Measurements from ENCODE around the gene SS18.
"Not testable (repeated sequence)": the region's sequence is repeated elsewhere in the genome, so short reads cannot be mapped to it uniquely, and the experiment has no call there.

Gene SS18

GRCh38 chr18:26090130-26091046 lies at the start of gene SS18:
SS18 (minus strand) TSS chr18:26090613; CDS start chr18:26090569, 44 bp downstream.
- DNase-seq: peak; percentile 68 to 99 (median 89)

- DNase-seq: no peak
Measured at GRCh38 chr18:26135548-26135947, 45.1 kb upstream of the SS18 start.

GRCh38 chr18:26134107-26134506 lies 43.7 kb upstream of the SS18 start:
- no peak for DNase-seq

- DNase-seq: no peak
Measured at GRCh38 chr18:26133652-26134051, 43.2 kb upstream of the SS18 start, which contains the start of gene PSMA8. PSMA8 (plus strand) TSS chr18:26133869; CDS start chr18:26133966, 97 bp downstream.

- not testable (repeated sequence) for DNase-seq
Measured at GRCh38 chr18:26128192-26128591, 37.8 kb upstream of the SS18 start.

- no peak for DNase-seq
Measured at GRCh38 chr18:26127786-26128185, 37.4 kb upstream of the SS18 start.

DNA sequence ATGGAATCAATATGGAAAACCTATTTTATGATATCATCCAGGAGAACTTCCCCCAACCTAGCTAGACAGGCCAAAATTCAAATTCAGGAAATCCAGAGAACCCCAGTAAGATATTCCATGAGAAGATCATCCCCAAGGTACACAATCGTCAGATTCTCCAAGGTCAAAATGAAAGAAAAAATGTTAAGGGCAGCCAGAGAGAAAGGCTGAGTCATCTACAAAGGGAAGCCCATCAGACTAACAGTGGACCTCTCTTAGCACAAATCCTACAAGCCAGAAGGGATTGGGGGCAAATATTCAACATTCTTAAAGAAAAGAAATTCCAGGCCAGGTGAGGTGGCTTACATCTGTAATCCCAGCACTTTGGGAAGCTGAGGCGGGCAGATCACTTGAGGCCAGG lies 31.6 kb upstream of the SS18 start:
- not testable (repeated sequence) for DNase-seq

GRCh38 chr18:26121476-26121875 lies 31.1 kb upstream of the SS18 start:
- DNase-seq: no peak

GRCh38 chr18:26119246-26119645 lies 28.8 kb upstream of the SS18 start:
- no peak for DNase-seq

DNA sequence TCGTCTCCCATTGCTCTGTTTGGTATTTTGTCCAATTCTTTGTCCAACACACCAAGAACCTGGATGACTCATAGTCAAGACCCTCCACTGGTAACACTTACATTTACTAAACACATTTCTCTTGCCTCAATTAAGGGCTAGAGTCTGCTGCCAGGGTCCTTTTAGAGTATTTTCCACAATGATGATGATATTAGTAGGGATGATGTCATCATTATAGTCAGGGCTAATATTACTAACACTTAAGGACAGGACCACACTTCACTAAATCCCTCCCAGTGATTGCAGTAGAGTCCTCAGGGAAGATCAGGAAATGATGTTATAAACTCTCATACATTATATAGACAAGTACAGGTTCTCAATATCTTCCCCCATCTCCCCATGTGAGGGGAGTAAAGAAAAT lies 13.6 kb upstream of the SS18 start:
- DNase-seq: no peak

- no peak for DNase-seq
Measured at GRCh38 chr18:26103579-26103978, 13.2 kb upstream of the SS18 start.

- no peak for DNase-seq
Measured at GRCh38 chr18:26097563-26097962, 7.2 kb upstream of the SS18 start.

GRCh38 chr18:26096852-26097251 lies 6.4 kb upstream of the SS18 start:
- DNase-seq: no peak

GRCh38 chr18:26091047-26091630 lies 726 bp upstream of the SS18 start:
- DNase-seq: peak in 14 of 56 donors; percentile 28 to 87 (median 58)

DNA sequence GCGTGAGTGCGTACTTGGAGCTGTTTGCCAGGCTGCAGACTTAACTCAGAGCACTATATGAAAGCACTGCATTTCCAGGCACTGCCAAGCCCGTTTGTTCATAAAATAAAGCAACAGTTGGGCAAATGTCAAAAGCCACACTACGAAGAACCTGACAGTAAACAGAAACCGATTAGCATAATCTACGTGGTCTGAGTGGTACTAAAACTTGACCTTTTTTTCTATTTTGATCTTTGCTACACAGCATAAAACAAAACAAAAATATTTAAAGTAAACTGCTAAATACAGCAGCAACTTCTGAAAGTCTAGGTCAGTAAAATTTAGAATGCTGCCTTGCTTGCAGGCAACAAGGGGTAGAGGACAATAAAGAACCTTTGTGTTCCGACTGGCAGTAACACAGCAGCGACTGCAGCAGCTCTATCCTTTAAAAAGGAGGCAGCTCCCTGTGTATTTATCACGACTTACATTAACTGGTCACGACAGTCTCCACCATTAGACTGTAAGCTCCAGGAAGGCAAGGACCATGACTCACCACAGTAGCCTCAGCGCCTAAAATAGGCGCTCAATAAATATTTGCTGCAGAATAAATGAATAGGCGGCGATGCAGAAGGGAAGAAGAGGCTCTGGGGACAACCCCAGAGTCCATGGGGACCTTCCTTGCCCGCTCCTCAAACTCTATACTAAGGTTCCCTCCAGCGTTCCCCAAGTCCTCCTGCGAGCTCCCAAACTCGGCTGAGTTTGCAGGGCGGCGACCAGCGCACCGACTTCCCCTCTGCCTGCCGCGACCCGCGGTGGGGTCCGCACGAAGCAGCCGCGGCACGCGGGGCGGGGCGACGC lies 902 bp downstream of the SS18 start:
- peak in 30 of 56 donors; percentile 1 to 65 (median 34) for DNase-seq

DNA sequence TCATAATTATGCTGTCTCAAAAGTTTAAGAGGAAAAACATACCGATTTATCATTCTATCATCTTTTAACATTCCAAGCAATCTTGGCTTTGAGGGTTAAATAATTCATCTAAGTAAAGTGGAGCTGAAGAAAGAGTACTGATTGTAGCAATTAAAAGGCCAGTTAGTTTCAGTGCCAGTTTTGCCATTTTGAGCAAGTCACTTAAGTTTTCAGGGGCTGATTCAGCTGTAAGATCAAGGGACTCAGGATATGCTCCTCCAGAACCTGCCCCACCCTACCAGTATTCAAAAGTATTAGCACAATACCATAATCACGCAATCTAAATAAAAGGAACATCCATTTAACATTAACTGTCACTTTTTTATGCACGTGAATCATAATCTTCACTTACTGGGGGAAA lies 1.9 kb downstream of the SS18 start:
- DNase-seq: no peak

- no peak for DNase-seq
Measured at GRCh38 chr18:26086959-26087358, 3.5 kb downstream of the SS18 start.

- DNase-seq: no peak
Measured at GRCh38 chr18:26085056-26085455, 5.4 kb downstream of the SS18 start.

DNA sequence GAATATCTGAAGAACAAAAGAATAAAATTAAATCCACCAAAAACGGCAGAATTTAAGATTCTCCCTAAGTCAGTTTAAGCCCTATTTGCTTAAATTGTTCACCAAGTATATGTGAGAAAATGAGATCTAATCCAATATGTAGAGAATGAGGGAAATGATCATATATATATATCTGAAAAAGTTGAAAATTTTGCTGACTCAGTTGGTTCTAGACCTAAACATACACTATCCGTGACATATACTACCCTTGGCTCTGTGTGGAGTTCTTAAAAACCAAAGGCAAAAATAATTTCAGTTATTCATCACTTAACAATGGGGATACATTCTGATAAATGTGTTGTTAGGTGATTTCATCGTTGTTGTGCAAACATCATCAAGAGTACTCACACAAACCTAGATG lies 7.3 kb downstream of the SS18 start:
- DNase-seq: no peak

- no peak for DNase-seq
Measured at GRCh38 chr18:26082475-26082874, 7.9 kb downstream of the SS18 start.

GRCh38 chr18:26074246-26074645 lies 16.2 kb downstream of the SS18 start:
- no peak for DNase-seq

GRCh38 chr18:26073758-26074157 lies 16.7 kb downstream of the SS18 start:
- DNase-seq: no peak
